Stomach (tissue), 9 donors: Measurements from ENCODE around the gene C2CD4D. TPM values are rescaled to one million over a fixed set of nuclear protein-coding genes. Genes with fewer than 3 reads are reported as not detected.

Source experiments
- DNase-seq, 2 donors: peaks; one replicate each; pipeline versions ENCODE4 v3.0.0 to v3.0.0-alpha.2; 2013 to 2019
- H3K27ac ChIP-seq, 5 donors: fragments of 200-600 bp in 4 of 5; sonication (generic) in 4 of 5; one replicate each; pipeline ENCODE4 v1.5.1; 2013 to 2019; ENCODE audit warnings: mild to moderate bottlenecking in 1 of 5, moderate library complexity in 1 of 5
- H3K27me3 ChIP-seq, 3 donors: fragments of 200-600 bp; sonication (generic); one replicate each; pipeline ENCODE4 v1.5.1; 2017 to 2019; ENCODE audit warnings: mixed run types in 1 of 3
- H3K36me3 ChIP-seq, 4 donors: fragments of 200-600 bp; sonication (generic); 1 replicate in 3 of 4; 2 replicates in 1 of 4; pipeline ENCODE4 v1.5.1; 2016 to 2019
- H3K4me1 ChIP-seq, 4 donors: fragments of 200-600 bp; sonication (generic); one replicate each; pipeline ENCODE4 v1.5.1; 2016 to 2019
- H3K4me3 ChIP-seq, 4 donors: fragments of 200-600 bp; sonication (generic) in 3 of 4; one replicate each; pipeline ENCODE4 v1.5.1; 2016 to 2019; ENCODE audit warnings: mild to moderate bottlenecking in 1 of 4
- H3K9me3 ChIP-seq, 4 donors: fragments of 200-600 bp; sonication (generic); one replicate each; pipeline ENCODE4 v1.5.1; 2016 to 2019
- EP300 ChIP-seq: sonication (generic); formaldehyde crosslinking; IDR thresholded peaks from one replicate; pipeline ENCODE4 v1.6.1; 2017; ENCODE audit warnings: antibody characterized with exemption
- POLR2A ChIP-seq, 4 donors: fragments of 450-650 bp; IDR thresholded peaks; one replicate each; pipeline ENCODE4 v1.6.1; 2016; ENCODE audit warnings: antibody characterized with exemption in 4 of 4, control low read depth in 2 of 4, mild to moderate bottlenecking in 1 of 4, moderate library complexity in 1 of 4
- POLR2AphosphoS5 ChIP-seq, 3 donors: sonication (generic); formaldehyde crosslinking; IDR thresholded peaks; one replicate each; pipeline ENCODE4 v1.6.1; 2016; ENCODE audit warnings: antibody characterized with exemption in 3 of 3
- WGBS, 5 donors: extraction: QIAGEN DNeasy Blood & Tissue Kit in 3 of 5; methylation state at CpG; one replicate each; pipeline versions ENCODE4 v1.1.5 to v1.1.7; 2013 to 2018; 5-methylcytosine and 5-hydroxymethylcytosine counted together
- intact Hi-C: fragments of 100-400 bp; cut with DNase I; formaldehyde crosslinking; loops from one replicate; pipeline ENCODE4 v1.15.1; 2023; ENCODE audit warnings: low total_unique reads
- polyA plus RNA-seq, 3 donors: library from polyadenylated mRNA; stranded (reverse); fragments of 200-250 nt; gene quantifications; one replicate each; pipeline ENCODE4 v1.2.3, GENCODE V29; 2013
- total RNA-seq, 5 donors: library from RNA; depleted of rRNA; stranded (reverse); fragments of >200 nt; gene quantifications; one replicate each; pipeline versions ENCODE4 v1.1.0 to v1.2.3, GENCODE V29; 2014 to 2016
- TF ChIP-seq, protein P1 (sequence below), 7 experiments: fragments of 450-650 bp in 4 of 7; fragments of 200-600 bp in 3 of 7; sonication (generic) in 3 of 7; IDR thresholded peaks; one replicate each; pipeline ENCODE4 v1.5.1; 2016 to 2019; ENCODE audit warnings: antibody characterized with exemption in 7 of 7, control low read depth in 2 of 7, mild to moderate bottlenecking in 1 of 7
- donor health status: healthy with polysubstance abuse.
- donor health status: Bipolar disorder and iron deficiency.
- donor health status: healthy.

C2CD4D gene
- total and polyA plus RNA-seq, 8 donors: 0.44 to 0.73 (median 0.58) TPM; not detected in 5

DNA sequence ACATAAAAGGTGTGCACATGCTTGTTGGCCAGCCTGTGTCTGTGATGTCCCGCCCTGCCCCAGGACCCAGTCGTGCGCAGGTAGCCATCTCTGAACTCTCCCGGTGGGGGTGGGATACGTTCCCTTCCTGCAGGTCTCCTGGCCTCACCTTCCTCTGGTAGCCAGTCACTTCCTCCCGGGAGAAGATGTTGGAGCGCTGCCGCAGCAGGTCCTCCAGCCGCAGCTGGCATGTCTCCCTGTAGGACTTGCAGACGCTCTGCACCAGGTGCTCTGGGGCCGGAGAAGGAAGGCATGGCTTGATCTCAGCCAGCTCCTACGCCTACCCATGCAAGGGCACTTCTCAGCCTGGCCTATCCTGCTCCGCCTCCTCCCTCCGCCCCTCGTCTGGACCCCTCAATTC, 25.2 kb downstream of the C2CD4D start:
- Histone ChIP-seq H3K27me3 (no peaks in the 10 kb centered on the region), H3K4me3 (no peak overlapping the region), H3K4me1 (peaks cover 0 to 7% (median 0%) of the 10 kb centered on the region in 4 donors), H3K36me3 (peaks cover 0 to 52% (median 33%) of the 10 kb centered on the region in 4 donors), H3K9me3 (no peaks in the 10 kb centered on the region), H3K27ac (no peak overlapping the region)
- WGBS, 5 donors: 82 to 88% (median 85%) methylated on average over 15 of the region's 15 CpGs
- DNase-seq: no peak
- intact Hi-C loops: no loop called here
- no peak for TF ChIP-seq POLR2AphosphoS5 (IDR thresholded peaks at IDR 0.05)
- TF ChIP-seq POLR2A (IDR thresholded peaks at IDR 0.05): no peak
- TF ChIP-seq EP300: no peak
- TF ChIP-seq, protein P1, sequence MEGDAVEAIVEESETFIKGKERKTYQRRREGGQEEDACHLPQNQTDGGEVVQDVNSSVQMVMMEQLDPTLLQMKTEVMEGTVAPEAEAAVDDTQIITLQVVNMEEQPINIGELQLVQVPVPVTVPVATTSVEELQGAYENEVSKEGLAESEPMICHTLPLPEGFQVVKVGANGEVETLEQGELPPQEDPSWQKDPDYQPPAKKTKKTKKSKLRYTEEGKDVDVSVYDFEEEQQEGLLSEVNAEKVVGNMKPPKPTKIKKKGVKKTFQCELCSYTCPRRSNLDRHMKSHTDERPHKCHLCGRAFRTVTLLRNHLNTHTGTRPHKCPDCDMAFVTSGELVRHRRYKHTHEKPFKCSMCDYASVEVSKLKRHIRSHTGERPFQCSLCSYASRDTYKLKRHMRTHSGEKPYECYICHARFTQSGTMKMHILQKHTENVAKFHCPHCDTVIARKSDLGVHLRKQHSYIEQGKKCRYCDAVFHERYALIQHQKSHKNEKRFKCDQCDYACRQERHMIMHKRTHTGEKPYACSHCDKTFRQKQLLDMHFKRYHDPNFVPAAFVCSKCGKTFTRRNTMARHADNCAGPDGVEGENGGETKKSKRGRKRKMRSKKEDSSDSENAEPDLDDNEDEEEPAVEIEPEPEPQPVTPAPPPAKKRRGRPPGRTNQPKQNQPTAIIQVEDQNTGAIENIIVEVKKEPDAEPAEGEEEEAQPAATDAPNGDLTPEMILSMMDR (IDR thresholded peaks at IDR 0.05): no peak

DNA sequence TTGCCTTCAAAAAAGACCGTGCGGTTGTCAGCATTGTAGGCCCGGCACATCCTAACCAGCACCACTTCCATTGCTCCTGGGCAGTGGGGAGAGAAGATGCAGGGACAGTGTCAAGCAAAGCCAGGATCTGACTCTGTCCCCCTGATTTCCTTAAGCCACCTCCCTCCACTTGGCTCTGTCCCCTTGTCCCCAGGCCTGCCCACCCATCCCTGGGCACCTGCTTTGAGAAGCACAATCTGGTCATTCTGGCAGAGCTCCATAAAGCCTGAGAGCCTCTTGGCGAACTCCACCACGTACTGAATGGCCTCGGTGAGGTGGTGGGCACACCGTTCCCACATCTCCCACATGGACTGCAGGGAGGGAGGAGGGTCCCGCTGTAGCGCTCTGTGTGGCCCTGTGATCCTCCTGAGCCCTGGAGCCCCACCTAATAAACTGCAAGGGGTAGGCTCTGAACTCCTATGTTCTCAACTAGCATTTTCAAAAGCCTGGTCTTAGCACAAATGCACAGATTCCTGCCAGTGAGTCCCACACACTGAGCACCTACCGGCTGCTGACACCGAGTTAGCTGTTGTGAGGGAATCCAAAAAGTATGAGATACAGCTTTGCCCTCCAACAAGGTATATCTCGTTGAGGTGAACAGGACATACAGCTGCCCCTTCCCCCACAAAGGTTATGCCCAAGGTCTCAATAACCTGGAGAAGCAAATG, 26.2 kb downstream of the C2CD4D start:
- H3K36me3 ChIP-seq: peaks cover 0 to 57% (median 33%) of the 10 kb centered on the region in 4 donors
- WGBS, 5 donors: 82 to 88% (median 86%) methylated on average over 12 of the region's 12 CpGs

DNA sequence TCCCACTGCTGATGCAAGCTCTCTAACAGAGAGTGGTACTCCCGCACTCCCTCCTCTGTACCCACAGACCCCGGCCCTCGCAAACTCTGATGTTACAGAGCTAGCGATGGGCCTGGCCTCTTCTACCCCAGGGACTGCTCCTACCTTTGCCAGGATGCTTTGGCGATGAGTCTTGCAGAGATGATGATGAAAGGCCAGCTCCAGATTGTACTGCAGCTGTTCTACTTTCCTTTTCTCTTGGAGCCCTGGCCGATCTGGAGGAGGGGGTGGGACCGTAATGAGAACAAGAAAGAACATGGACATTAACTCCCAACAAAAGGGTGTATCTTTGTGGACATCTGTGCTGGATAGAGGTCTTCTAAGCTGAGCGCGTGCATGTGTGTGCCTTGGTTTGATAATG, 28.4 kb downstream of the C2CD4D start:
- Histone ChIP-seq H3K27ac (no peak overlapping the region), H3K4me1 (peaks cover 0 to 7% (median 0%) of the 10 kb centered on the region in 4 donors), H3K27me3 (peaks cover 0 to 9% (median 0%) of the 10 kb centered on the region in 3 donors), H3K9me3 (no peaks in the 10 kb centered on the region), H3K36me3 (peaks cover 0 to 64% (median 36%) of the 10 kb centered on the region in 4 donors), H3K4me3 (no peak overlapping the region)
- WGBS, 5 donors: 84 to 94% (median 87%) methylated on average over 9 of the region's 9 CpGs
- intact Hi-C loops: no loop called here
- no peak for DNase-seq
- TF ChIP-seq POLR2A (IDR thresholded peaks at IDR 0.05): no peak
- no peak for TF ChIP-seq POLR2AphosphoS5 (IDR thresholded peaks at IDR 0.05)
- no peak for TF ChIP-seq EP300
- TF ChIP-seq, protein P1 (IDR thresholded peaks at IDR 0.05): no peak

More for the DNA sequence above, 26.2 kb downstream of the C2CD4D start:
- Histone ChIP-seq H3K27ac (no peak overlapping the region), H3K27me3 (no peaks in the 10 kb centered on the region), H3K9me3 (no peaks in the 10 kb centered on the region), H3K4me1 (peaks cover 0 to 7% (median 0%) of the 10 kb centered on the region in 4 donors), H3K4me3 (no peak overlapping the region)
- TF ChIP-seq POLR2AphosphoS5 (IDR thresholded peaks at IDR 0.05) (no peak), POLR2A (IDR thresholded peaks at IDR 0.05) (no peak), EP300 (no peak)
- TF ChIP-seq, protein P1 (IDR thresholded peaks at IDR 0.05): no peak
- intact Hi-C loops: no loop called here
- DNase-seq: no peak

DNA sequence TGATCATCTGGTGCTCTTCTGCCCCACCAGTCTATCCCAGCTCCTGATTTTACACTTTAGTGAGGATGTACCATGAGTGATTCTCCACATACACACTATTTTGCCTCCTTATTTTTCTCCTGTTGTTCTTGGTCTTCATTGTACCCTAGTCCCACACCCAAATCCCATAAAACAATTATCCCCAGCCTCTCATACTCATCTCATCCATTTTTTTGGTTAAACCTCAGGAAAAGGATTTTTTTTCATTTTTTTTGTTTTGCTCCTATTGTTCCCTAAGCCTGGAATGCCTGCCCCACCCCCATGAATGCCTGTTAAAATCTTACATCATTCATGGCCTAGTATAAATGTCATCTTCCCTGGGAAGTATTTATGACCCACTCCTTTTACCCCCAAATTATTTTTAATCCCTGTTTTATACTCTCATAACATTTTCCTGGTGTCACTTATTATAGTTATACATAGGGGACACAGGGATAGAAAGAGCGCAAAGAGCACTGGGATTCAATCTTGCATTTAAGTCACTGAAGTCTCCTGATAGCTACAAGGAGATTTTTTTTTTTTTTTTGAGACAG, 29.5 kb downstream of the C2CD4D start:
- intact Hi-C loops: no loop called here
- H3K36me3 ChIP-seq: peaks cover 0 to 54% (median 25%) of the 10 kb centered on the region in 4 donors
- no peak for TF ChIP-seq POLR2AphosphoS5 (IDR thresholded peaks at IDR 0.05)
- TF ChIP-seq, protein P1 (IDR thresholded peaks at IDR 0.05): no peak
- TF ChIP-seq POLR2A (IDR thresholded peaks at IDR 0.05): no peak

More for the DNA sequence above, 29.5 kb downstream of the C2CD4D start:
- no peak for DNase-seq
- WGBS, 5 donors: 97 to 100% (median 100%) methylated on average over 1 of the region's 1 CpG
- Histone ChIP-seq H3K9me3 (no peaks in the 10 kb centered on the region), H3K27ac (no peak overlapping the region), H3K27me3 (peaks cover 0 to 9% (median 0%) of the 10 kb centered on the region in 3 donors), H3K4me3 (no peak overlapping the region), H3K4me1 (peaks cover 0 to 7% (median 0%) of the 10 kb centered on the region in 4 donors)
